Skin of body (tissue), 3 donors: ENCODE data around the gene CCDC74B. TPM values are rescaled to one million over a fixed set of nuclear protein-coding genes. Genes with fewer than 3 reads are reported as not detected.
A peak's percentile ranks its signal among the peaks of the same experiment; 100 is the strongest.

Experiments used
- DNase-seq: peaks from one replicate; lab custom pipeline; 2025; lab: John Stamatoyannopoulos, UW
- small RNA-seq: library from RNA; depleted of rRNA; stranded (forward); fragments of <200 nt; gene quantifications from one replicate; pipeline ENCODE3, GENCODE V24; 2014; ENCODE audit warnings: low replicate concordance
- total RNA-seq: library from RNA; depleted of rRNA; stranded (reverse); fragments of >200 nt; gene quantifications from one replicate; pipeline ENCODE4 v1.2.3, GENCODE V29; 2014

Gene CCDC74B
- total RNA-seq, 1 donor from 2014 or later: 3.1 TPM

DNA sequence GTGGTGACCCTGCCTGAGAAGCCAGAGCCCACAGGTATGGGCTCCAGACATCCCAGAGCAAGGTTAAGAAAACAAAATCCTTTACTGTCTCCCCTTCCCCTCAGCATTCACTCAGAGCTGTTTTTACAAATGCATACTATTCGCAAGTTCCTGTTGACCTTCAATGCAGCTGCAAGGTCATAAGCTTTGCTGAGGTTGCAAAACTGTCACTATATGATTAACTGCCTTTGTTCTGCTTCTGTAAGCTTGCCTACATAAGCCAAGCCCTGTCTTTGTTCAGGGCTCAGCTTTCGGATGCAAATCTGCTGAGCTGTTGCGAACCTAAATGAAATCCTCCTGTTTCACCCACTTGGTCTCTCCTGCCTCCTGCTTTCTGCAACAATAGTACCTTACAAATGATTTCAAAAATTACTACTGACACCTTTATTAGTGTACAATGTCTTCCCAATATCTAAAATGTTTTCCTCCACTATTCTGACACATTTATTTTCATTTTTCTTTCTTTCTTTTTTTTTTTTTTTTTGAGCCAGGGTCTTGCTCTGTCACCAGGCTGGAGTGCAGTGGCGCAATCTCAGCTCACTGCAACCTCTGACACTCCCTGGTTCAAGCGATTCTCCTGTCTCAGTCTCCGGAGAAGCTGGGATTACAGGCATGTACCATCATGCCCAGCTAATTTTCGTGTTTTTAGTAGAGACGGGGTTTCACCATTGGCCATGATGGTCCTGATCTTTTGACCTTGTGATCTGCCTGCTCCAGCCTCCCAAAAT, 42.1 kb downstream of the CCDC74B start:
- DNase-seq: peak; percentile 0

Small RNA genes lying within 50 kb of the gene (small RNA-seq; reads per million reads assigned to genes)
- not detected for gene RNU6-1049P

Other genes starting within 250 kb of the CCDC74B start
- not detected for gene RAB6C, start 165.4 kb downstream of the CCDC74B start, total RNA-seq
- not detected for gene POTEF, start 15.9 kb downstream of the CCDC74B start, total RNA-seq
- gene SMPD4, start 36.5 kb upstream of the CCDC74B start, total RNA-seq: 18.1 TPM
- 59.7 TPM for gene MZT2B, start 37.1 kb upstream of the CCDC74B start, total RNA-seq
- gene TUBA3E, start 53.3 kb upstream of the CCDC74B start, total RNA-seq: not detected
- 33.0 TPM for gene IMP4, start 197.8 kb upstream of the CCDC74B start, total RNA-seq
- 12.9 TPM for gene PTPN18, start 210.9 kb upstream of the CCDC74B start, total RNA-seq